Activated T-cell treated with anti-CD3 and anti-CD28 coated beads, Interleukin-2, amount 50 U/mL, for 48 hours (primary cell): Measurements from ENCODE around the gene ASB11.
A peak's percentile ranks its signal among the peaks of the same experiment; 100 is the strongest.
"Not testable (repeated sequence)": the region's sequence is repeated elsewhere in the genome, so short reads cannot be mapped to it uniquely, and the experiment has no call there.

Experiments
- DNase-seq, 2 experiments: peaks; one replicate each; pipeline ENCODE4 v3.0.0-alpha.2; 2020

The ASB11 gene

GRCh38 chrX:15301924-15302323, 13.5 kb downstream of the ASB11 start:
- DNase-seq: peak; percentile 32 to 50

- DNase-seq: no peak
Measured at GRCh38 chrX:15299941-15300851, 15.2 kb downstream of the ASB11 start.

GRCh38 chrX:15298780-15299179, 16.7 kb downstream of the ASB11 start:
- no peak for DNase-seq

GRCh38 chrX:15298201-15298600, 17.2 kb downstream of the ASB11 start:
- no peak for DNase-seq

GRCh38 chrX:15293451-15293850, 22.0 kb downstream of the ASB11 start:
- no peak for DNase-seq

DNA sequence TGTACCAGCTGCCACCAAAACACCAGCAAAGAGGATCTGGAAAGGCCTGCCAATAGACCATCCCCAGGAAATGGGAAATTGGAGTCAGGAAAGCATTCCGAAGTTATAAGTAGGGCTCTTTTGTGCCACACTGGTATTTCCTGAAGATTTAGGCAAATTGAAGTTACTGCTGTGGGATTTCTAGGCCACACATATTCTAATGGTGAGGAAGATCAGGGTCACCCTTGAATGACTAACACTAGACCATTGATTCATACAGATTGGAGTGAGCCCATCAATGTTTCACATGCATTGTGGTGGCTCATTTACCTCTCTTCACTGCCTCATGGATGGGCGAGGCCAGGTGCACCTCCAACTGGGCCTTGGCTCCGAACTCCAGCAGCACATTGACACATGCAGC, 22.6 kb downstream of the ASB11 start:
- DNase-seq: no peak

DNA sequence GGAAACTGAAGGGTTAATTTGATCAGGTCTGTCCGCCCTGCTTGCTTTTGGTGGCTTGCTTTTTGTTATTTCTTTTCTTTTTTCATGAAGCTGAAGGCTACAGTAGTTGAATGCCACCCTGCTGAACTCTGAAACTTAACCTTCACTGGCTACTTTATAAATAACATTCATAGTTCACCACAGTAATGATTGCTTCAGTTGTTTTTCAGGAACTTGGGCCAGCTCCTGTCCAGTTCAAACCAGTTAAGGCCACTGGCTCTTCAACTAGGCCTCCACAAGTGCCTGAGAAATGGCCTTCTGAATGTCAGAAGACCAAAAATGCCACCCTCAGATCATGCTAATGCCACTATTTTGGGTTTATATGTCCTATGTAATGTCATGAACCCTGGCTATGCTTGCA, 37.8 kb downstream of the ASB11 start:
- DNase-seq: no peak

DNA sequence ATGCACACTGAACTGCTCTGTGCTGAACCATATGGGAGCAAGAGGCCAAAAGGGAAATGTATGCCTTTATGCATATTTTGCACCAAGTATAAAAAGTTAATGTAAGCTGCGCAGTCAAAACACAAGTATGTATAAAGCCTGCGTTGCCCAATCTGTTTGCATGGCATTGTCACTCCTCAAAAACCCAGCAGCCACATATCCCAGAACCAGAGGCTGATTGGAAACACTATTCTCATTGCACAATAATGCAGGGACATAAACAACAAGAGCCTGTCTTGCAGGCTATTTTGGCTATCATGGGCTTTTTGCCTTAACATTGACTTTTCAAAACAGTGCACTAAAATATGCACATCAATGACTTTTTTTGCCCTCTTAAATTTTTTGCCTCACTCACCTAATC, 40.5 kb downstream of the ASB11 start:
- no peak for DNase-seq

DNA sequence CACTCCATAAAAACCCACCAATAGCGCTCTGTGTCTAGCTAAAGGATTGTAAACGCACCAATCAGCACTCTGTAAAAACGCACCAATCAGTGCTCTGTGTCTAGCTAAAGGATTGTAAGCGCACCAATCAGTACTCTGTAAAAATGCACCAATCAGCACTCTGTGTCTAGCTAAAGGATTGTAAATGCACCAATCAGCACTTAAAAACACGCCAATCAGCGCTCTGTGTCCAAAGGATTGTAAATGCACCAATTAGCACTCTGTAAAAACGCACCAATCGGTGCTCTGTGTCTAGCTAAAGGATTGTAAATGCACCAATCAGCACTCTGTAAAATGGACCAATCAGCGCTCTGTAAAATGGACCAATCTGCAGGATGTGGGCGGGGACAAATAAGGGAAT, 42.2 kb downstream of the ASB11 start:
- DNase-seq: not testable (repeated sequence)

DNA sequence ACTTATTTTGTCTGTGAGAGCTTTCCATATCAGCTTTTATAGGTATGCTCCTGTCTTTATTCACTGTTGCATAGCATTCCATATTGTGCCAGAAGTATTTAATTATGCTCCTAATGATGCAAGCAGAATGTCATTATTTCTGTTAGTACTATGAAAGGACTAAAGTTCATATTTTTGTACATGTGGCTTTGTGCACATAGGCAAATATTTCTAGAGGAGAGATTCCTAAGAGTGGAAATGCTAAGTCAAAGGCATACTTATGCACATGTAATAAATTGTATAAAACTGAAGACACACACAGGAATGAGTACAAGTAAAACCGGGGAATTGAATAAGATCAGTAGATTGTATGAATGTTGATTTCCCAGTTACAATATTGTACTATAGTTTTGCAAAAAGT, 43.7 kb downstream of the ASB11 start:
- DNase-seq: no peak

- DNase-seq: peak; percentile 21 to 25
Measured at GRCh38 chrX:15269618-15270521, 45.6 kb downstream of the ASB11 start, which contains the start of gene ASB9. ASB9 (minus strand) TSS chrX:15270083; CDS start chrX:15269874, 209 bp downstream.

DNA sequence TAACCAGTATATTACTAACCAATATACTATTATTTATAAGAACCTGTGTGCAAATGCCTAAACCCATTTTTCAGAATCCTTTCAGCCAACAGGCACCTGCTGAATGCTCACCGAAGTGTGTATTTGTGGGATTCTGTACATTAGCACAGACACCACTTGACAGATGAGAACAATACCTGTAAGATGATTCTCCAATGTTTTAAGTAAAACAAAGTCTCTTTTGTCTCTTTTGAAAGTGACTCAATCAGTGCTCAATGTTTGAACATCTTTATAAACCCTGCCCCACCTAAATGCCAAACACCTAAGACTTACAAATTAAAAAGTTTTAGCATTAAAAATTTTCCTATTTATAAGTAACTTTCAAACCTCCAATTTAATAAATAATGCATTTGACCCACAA, 46.3 kb downstream of the ASB11 start:
- DNase-seq: no peak

DNA sequence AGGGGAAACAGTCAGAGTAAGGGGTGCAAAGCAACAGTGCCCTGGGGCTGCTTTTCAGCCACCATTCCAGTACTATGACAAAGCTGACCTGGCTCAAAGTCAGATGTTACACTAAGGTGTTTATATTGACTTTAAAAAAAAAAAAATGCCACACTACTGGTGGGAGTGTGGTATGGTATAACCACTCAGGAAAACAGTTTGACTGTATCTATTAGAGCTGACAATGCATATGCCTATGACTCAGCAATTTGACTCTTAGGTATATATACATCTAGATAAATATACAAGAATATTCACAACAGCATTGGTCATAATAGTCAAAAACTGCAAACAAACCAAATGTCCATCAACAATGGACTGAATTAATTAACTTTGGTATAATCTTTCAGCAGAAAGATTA, 60.6 kb downstream of the ASB11 start:
- DNase-seq: no peak

GRCh38 chrX:15245896-15246295, 69.5 kb downstream of the ASB11 start:
- no peak for DNase-seq

GRCh38 chrX:15244421-15244820, 71.0 kb downstream of the ASB11 start:
- no peak for DNase-seq

DNA sequence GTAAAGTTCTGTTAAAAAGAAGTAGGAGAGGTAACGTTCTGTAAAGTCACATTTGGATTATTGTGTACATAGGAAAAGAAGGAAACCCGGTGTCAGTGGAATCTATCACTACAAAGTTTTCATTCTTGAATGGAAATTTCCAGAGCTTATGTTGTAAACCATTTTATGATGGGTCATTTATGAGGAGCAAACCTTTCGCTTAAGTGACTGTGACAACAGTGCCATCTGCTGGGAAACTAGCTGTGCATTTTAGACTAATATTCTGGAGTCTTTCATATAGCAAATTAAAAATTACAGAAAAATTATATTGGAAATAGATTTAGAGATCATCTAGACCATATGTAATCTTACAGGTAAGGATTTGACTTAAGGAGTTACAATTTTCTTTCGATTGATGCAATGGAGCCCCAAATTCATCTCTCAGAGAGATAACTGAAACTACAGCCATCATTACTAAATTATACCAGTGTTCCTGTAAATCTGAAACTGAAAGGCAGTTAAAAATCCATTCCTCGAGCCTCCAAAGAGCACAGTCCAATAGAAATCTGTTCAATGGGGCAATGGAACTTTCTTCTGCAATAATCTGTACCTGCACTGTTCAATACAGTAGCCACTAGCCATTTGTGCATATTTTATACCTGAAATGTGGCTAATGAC, 72.4 kb downstream of the ASB11 start:
- DNase-seq: peak; percentile 26 to 33

DNA sequence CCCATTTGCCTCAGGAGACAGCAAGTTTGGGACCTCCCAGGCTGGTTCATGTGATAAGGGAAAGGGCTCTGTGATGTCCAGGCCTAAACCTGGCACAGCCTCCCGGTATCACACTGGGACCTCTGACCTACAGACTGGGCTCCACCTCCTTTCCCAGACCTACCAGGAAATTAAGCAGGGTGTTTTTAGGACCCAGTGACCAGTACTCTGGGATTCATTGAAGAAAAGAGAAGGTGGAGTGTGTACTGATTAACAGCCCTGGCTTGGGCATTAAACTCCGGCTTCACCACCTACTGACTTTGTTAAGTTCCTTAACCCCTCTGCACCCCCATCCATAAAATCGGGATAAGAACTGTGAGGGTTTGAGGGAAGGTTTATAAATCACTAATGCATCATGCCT, 74.1 kb downstream of the ASB11 start:
- DNase-seq: no peak

DNA sequence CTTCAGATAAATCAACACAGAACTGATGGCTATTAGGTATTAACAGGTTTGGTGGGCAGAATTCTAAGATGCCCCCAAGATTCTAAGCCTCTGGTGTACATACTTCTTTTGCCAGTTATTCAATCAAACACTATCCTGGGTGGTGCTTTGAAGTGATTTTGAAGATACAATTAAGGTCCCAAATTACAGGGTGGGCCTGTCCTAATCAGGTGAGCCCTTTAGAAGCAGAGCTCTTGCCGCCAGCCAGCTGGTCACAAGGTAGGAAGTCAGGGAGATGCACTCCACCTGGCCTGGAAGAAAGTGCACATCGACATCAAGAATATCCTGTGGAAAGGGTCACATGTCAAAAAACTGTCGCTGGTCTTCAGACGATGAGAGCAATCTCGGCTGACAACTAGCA, 75.0 kb downstream of the ASB11 start:
- DNase-seq: no peak

GRCh38 chrX:15236146-15236545, 79.3 kb downstream of the ASB11 start:
- DNase-seq: no peak

- DNase-seq: no peak
Measured at GRCh38 chrX:15235001-15235400, 80.4 kb downstream of the ASB11 start.

DNA sequence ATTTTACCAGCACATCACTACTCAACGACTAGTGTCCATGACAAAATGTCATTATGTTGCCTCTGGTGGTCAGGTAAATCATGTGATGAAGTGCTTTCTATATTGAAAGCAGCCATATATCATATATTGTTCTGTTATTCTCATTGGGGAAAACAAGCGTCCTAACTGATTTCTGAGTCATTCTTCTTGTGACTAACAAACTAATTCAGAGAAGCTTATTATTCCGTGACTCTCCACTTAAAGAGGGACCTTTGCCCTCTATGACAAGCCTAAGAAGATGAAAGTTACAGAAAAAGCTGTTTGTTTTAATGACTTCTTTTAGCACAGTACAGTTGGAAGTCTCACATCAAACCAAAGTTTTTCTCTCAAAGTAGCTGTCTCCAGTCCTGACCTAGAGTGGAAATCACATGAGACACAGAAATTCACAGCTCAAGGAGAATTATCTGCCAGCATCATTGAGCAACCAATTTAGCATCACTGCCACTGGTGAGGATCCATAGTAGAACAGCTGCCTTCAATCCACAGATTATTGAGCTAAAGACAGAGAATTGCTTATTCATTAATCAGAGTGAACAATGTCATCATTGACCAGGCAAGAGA, 81.9 kb downstream of the ASB11 start:
- DNase-seq: no peak
